GM12878 (cell line): ENCODE results near the gene CYP27A1. TPM values are rescaled to one million over a fixed set of nuclear protein-coding genes. Genes with fewer than 3 reads are reported as not detected.

Experiments used
- ATAC-seq: fragments of 200-7000 bp; cut with Tn5 transposase; 3 replicates; pipeline ENCODE4 v1.9.1; 2020; ENCODE audit warnings: mild to moderate bottlenecking, moderate library complexity
- BruUV-seq: library from RNA; stranded (reverse); fragments of 400-500 nt; replicated peaks from 2 replicates; lab custom pipeline; 2021; lab: Mats Ljungman, UMichigan
- CTCF ChIA-PET: fragments of 300-600 bp; sonication (Branson Sonifier 250); formaldehyde crosslinking; extraction: SDS; loops from one replicate; lab custom pipeline; 2021; ENCODE audit warnings: inconsistent platforms; lab: Yijun Ruan, JAX
- POLR2A ChIA-PET: fragments of 350-600 bp; formaldehyde crosslinking; extraction: SDS; loops from one replicate; lab custom pipeline; 2021; ENCODE audit warnings: inconsistent platforms; lab: Charles Lee
- RAD21 ChIA-PET: fragments of 300-600 bp; sonication (Branson Sonifier 250); formaldehyde crosslinking; loops from one replicate; lab custom pipeline; 2023; ENCODE audit warnings: antibody characterized with exemption; ENCODE audit not compliant: unreplicated experiment; lab: Charles Lee
- SMC1A ChIA-PET: fragments of 300-600 bp; sonication (Branson Sonifier 250); formaldehyde crosslinking; loops from one replicate; lab custom pipeline; 2023; ENCODE audit not compliant: unreplicated experiment, uncharacterized antibody; lab: Charles Lee
- DNase-seq: peaks from one replicate; pipeline ENCODE4 v3.0.0-alpha.2; 2011; ENCODE audit warnings: low read depth, low spot score
- FAIRE-seq: peaks from 3 replicates; lab custom pipeline; 2011; peaks lifted over from hg19 to GRCh38; lab: Jason Lieb, UNC
- H2AFZ ChIP-seq: 2 replicates; pipeline ENCODE4 v1.6.0; 2011; ENCODE audit warnings: low read depth, low read length, control low read depth; ENCODE audit not compliant: control insufficient read depth
- H3K27ac ChIP-seq: 2 replicates; pipeline ENCODE4 v1.5.1; 2011; ENCODE audit warnings: control low read depth; ENCODE audit not compliant: control insufficient read depth, insufficient read depth
- H3K27me3 ChIP-seq, 2 experiments: replicated peaks in 1 of 2; 2 replicates each; pipeline versions ENCODE4 v1.6.0 to v1.6.1; 2011; ENCODE audit warnings: low read length in 1 of 2; ENCODE audit not compliant: control insufficient read depth in 2 of 2, insufficient read depth in 2 of 2
- H3K36me3 ChIP-seq, 2 experiments: 2 replicates each; pipeline ENCODE4 v1.5.1; 2011; ENCODE audit warnings: low read length in 1 of 2; ENCODE audit not compliant: control insufficient read depth in 2 of 2, insufficient read depth in 2 of 2
- H3K4me1 ChIP-seq: 2 replicates; pipeline ENCODE4 v1.6.1; 2011; ENCODE audit warnings: mild to moderate bottlenecking, low read length, moderate library complexity, mixed read lengths; ENCODE audit not compliant: control insufficient read depth, insufficient read depth
- H3K4me2 ChIP-seq: 2 replicates; pipeline ENCODE4 v1.6.0; 2011; ENCODE audit warnings: control low read depth; ENCODE audit not compliant: control insufficient read depth, insufficient read depth
- H3K4me3 ChIP-seq: fragments of 200-600 bp; sonication (generic); 2 replicates; pipeline ENCODE4 v1.5.1; 2016
- H3K79me2 ChIP-seq: 2 replicates; pipeline ENCODE4 v1.6.0; 2011; ENCODE audit warnings: low read length; ENCODE audit not compliant: control insufficient read depth, insufficient read depth
- H3K9ac ChIP-seq: 2 replicates; pipeline ENCODE4 v1.8.0; 2011; ENCODE audit warnings: low read length, control low read depth, mixed read lengths; ENCODE audit not compliant: control insufficient read depth, insufficient read depth
- H3K9me3 ChIP-seq: replicated peaks from 3 replicates; pipeline ENCODE4 v1.5.1; 2011; ENCODE audit warnings: mild to moderate bottlenecking, low read length; ENCODE audit not compliant: control insufficient read depth, insufficient read depth
- H4K20me1 ChIP-seq: 2 replicates; pipeline ENCODE4 v1.6.0; 2011; ENCODE audit not compliant: control insufficient read depth, insufficient read depth
- CHD1 ChIP-seq: IDR thresholded peaks from 2 replicates; pipeline ENCODE4 v1.6.1; 2012; ENCODE audit warnings: low read depth, low read length, improper control_type of control experiment
- REST ChIP-seq: IDR thresholded peaks from 2 replicates; pipeline ENCODE4 v1.6.1; 2012; ENCODE audit warnings: mild to moderate bottlenecking, low read depth, low read length
- SMAD1 ChIP-seq: fragments of 450-650 bp; IDR thresholded peaks from 2 replicates; pipeline ENCODE4 v1.6.1; 2018; ENCODE audit warnings: mild to moderate bottlenecking, low read depth; ENCODE audit not compliant: partially characterized antibody
- ZNF274 ChIP-seq: IDR thresholded peaks from one replicate; pipeline ENCODE4 v1.8.0; 2011; ENCODE audit not compliant: insufficient read length, insufficient read depth
- WGBS: methylation state at CpG from one replicate; pipeline ENCODE4 v1.1.6; 2016; ENCODE audit warnings: low lambda C conversion rate; ENCODE audit not compliant: insufficient replicate concordance, insufficient coverage; ENCODE audit errors: missing lambda C conversion rate; 5-methylcytosine and 5-hydroxymethylcytosine counted together
- in situ Hi-C: fragments of 300-500 bp; cut with MboI; formaldehyde crosslinking; loops from 9 replicates; pipeline ENCODE4 v1.14.3; 2018; ENCODE audit warnings: mixed read lengths
- intact Hi-C: fragments of 100-400 bp; cut with micrococcal nuclease; formaldehyde crosslinking; loops from one replicate; pipeline ENCODE4 v1.14.2; 2022; ENCODE audit not compliant: unreplicated experiment
- polyA plus RNA-seq, 11 experiments: library from polyadenylated mRNA; depleted of rRNA in 4 of 11; unstranded in 6 of 11; stranded (reverse) in 5 of 11; fragments of >200 nt; fragmentation: Nextera tagmentation in 4 of 11; fragmentation: Illumina TruSeq in 1 of 11; extraction: Ambion mirVana in 4 of 11; extraction: Trizol in 1 of 11; gene quantifications; 1 replicate in 1 of 11; 2 replicates in 10 of 11; pipeline versions ENCODE4 v1.2.1 to v1.2.3, GENCODE V29; 2011 to 2016; ENCODE audit warnings: inconsistent platforms in 2 of 11, missing spikeins in 2 of 11, low read depth in 1 of 11
- total RNA-seq, 4 experiments: library from RNA; depleted of rRNA in 3 of 4; stranded (reverse); fragments of >200 nt in 3 of 4; fragmentation: Illumina TruSeq in 1 of 4; extraction: Trizol in 1 of 4; gene quantifications; 2 replicates each; pipeline versions ENCODE4 v1.2.1 to v1.2.3, GENCODE V29; 2013 to 2021

The CYP27A1 gene
- total and polyA plus RNA-seq, 10 of the 15 experiments (the other 5 are each of a cell fraction or from before 2014, with no cell fraction given) = 0.11 to 0.72 (median 0.18) TPM; not detected in 2

DNA sequence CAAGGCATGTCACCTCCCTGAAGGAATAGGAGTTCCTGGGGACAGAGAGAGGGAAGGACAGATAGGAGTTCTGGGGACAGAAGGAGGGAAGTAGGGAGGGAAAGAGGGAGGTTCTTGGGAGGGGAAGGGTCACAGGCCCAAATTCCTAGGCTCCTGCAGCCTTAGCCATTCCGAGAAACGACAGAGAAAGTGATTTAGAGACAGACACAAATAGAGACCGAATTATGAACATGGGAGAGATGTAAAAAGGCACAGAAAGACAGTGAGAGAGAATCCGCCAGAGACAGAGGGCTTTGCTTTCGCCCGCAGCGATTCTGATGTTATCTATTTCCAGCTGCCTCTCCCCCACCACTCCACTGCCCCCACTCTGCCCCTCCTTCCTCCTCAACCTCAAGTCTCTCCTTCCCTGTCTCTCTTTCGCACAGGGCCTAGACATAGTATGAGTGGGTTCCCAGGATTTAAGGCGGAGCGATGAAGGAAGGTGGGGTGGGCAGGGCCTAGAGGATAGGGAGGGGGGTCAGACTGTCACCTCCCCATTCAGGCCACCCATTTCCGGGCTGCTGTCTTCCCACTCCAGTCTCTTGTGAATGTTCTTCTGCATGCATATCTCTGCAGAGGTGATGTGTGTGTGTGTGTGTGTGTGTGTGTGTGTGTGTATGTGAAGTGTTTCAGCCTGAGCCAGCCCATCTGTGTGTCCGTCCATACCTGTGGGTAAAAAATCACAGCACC lies 74.4 kb downstream of the CYP27A1 start:
- intact Hi-C loops = no loop called here
- Histone ChIP-seq H3K27ac (no peak overlapping the region), H4K20me1 (no peaks in the 10 kb centered on the region), H3K4me1 (no peaks in the 10 kb centered on the region), H2AFZ (no peak overlapping the region), H3K79me2 (no peaks in the 10 kb centered on the region), H3K27me3 (peaks cover 24 to 39% of the 10 kb centered on the region in 2 experiments), H3K4me3 (no peak overlapping the region), H3K4me2 (no peak overlapping the region), H3K36me3 (no peaks in the 10 kb centered on the region), H3K9me3 (no peaks in the 10 kb centered on the region), H3K9ac (no peak overlapping the region)
- RAD21 ChIA-PET = interaction anchor here (1.2 to 1.3 kb wide), 2 partner anchors 42 to 197 kb away, joined by 3 to 10 read pairs; partner anchors contain the start of genes BCS1L and ZNF142
- POLR2A ChIA-PET = no interaction called here
- SMC1A ChIA-PET = interaction anchor here (1.2 to 3.8 kb wide), 2 partner anchors 20 to 41 kb away, joined by 3 to 23 read pairs; no protein-coding TSS in a partner anchor
- ATAC-seq (no peak; the same call in 2 of the 3 replicates), FAIRE-seq (no peak), DNase-seq (no peak)
- in situ Hi-C loops = no loop called here
- 24% methylated on average over 12 of the region's 12 CpGs for WGBS
- TF ChIP-seq ZNF274 (no peak), SMAD1 (no peak), CHD1 (no peak), REST (no peak)
- CTCF ChIA-PET = interaction anchor here (1.3 to 2.1 kb wide), 3 partner anchors 20 to 42 kb away, joined by 4 to 14 read pairs (median 11); no protein-coding TSS in a partner anchor
- BruUV-seq = no TSS peak
